Non-pigmented ciliary epithelial cell (primary cell): ENCODE data around the gene ACBD3.

Experiments
- DNase-seq: peaks from one replicate; pipeline ENCODE4 v3.0.0-alpha.2; 2010; ENCODE audit warnings: low read depth

The ACBD3 gene

GRCh38 chr1:226134170-226135058, 52.1 kb downstream of the ACBD3 start:
- DNase-seq, result no peak

- DNase-seq, result no peak
These were observed 52.9 kb downstream of the ACBD3 start for GRCh38 chr1:226133504-226134123.

GRCh38 chr1:226132728-226133503, 53.6 kb downstream of the ACBD3 start:
- no peak for DNase-seq

- DNase-seq, result no peak
These were observed 54.9 kb downstream of the ACBD3 start for GRCh38 chr1:226131639-226132038.

- DNase-seq, result no peak
These were observed 57.3 kb downstream of the ACBD3 start for GRCh38 chr1:226129230-226129629.

GRCh38 chr1:226128487-226129075, 58.0 kb downstream of the ACBD3 start:
- no peak for DNase-seq

- DNase-seq, result no peak
These were observed 59.5 kb downstream of the ACBD3 start for GRCh38 chr1:226126824-226127569.

GRCh38 chr1:226125831-226126230, 60.7 kb downstream of the ACBD3 start:
- no peak for DNase-seq

- DNase-seq, result no peak
These were observed 61.4 kb downstream of the ACBD3 start for GRCh38 chr1:226125097-226125630.

GRCh38 chr1:226123591-226124471, 62.7 kb downstream of the ACBD3 start:
- no peak for DNase-seq

GRCh38 chr1:226123212-226123560, 63.4 kb downstream of the ACBD3 start:
- DNase-seq, result no peak

- DNase-seq, result no peak
These were observed 64.7 kb downstream of the ACBD3 start for GRCh38 chr1:226121587-226122400.

- DNase-seq, result no peak
These were observed 65.4 kb downstream of the ACBD3 start for GRCh38 chr1:226121049-226121586.

- DNase-seq, result no peak
These were observed 66.1 kb downstream of the ACBD3 start for GRCh38 chr1:226120398-226120797.

- DNase-seq, result no peak
These were observed 67.4 kb downstream of the ACBD3 start for GRCh38 chr1:226119169-226119568.

GRCh38 chr1:226118357-226118756, 68.2 kb downstream of the ACBD3 start:
- no peak for DNase-seq

- DNase-seq, result no peak
These were observed 69.2 kb downstream of the ACBD3 start for GRCh38 chr1:226117330-226117729.

GRCh38 chr1:226116673-226117072, 69.9 kb downstream of the ACBD3 start:
- DNase-seq, result no peak

- DNase-seq, result no peak
These were observed 73.9 kb downstream of the ACBD3 start for GRCh38 chr1:226112626-226113025.
